Stimulated activated CD8-positive, alpha-beta memory T cell treated with anti-CD3 and anti-CD28 coated beads, Interleukin-12 subunit alpha, Interleukin-12 subunit beta, amount 100 ng/mL, for 24 hours (primary cell): ENCODE data around the gene ARHGEF16.

ENCODE experiments used
- DNase-seq: peaks from one replicate; pipeline ENCODE4 v3.0.0-alpha.2; 2020; ENCODE audit errors: extremely low read depth

Gene ARHGEF16

GRCh38 chr1:3502641-3503524 lies 48.4 kb downstream of the ARHGEF16 start:
- DNase-seq, result no peak

DNA sequence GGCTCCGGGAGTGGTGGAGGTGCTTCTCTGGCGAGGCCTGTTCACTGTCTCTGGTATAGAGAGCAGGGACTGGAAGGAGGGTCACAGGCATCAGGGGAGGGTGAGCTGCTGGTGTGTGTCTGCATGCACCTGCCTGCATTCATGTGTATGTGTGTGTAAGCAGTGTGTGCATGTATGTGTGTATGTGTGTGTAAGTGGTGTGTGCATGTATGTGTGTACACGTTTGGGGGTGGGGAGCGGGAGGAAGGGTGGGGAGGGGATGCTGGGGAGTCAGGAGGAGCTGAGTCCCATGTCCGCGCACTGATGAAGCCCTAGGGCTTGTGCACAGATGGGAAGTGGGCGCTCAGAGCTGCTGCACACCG lies 49.0 kb downstream of the ARHGEF16 start:
- no peak for DNase-seq

DNA sequence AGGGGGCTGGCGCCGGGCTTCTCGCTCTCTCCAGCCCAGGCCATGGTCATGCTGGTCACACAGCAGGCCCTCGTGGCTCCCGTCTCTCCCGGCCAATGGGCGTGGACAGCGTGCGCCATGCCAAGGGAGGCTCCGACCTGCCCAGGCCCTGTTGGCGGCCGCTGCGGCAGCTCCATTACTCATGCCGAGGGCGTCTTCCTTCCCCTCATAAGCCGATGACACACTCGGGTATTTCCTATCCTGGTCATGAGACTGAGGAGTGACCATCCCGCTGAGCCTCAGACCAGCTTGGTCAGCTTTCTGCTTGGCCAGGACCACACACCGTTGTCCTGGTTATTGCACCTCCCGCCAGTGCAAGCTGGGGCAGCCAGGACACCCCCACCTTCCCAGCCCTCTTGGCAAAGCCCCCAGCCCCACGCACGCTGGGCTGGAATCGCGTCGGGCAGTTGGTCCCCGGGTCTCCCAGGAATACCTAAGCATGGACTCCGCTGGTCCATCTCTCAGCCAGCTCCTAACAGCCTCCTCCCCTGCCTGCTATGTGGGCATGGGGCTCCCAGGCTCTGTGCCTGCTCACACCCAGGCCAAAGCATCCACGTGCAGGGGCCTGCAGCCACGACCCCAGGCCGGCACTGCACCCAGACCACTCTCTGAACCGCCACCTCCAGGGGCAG lies 49.8 kb downstream of the ARHGEF16 start:
- no peak for DNase-seq

DNA sequence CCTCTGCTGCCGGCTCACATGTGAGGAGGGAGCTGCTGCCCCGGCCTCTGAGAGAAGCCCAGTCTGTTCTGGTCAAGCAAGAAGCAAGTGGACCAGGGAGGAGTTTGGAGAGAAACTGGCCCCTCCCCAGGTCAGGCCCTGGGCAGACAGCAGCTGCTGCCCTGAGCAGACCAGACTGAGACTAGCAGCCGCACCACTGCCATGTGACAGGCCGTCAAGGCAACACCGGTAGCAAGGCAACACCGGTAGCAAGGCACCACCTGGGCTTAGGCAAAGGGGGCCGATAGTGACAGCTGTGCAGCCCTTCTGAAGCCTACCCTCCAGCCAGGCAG lies 50.3 kb downstream of the ARHGEF16 start:
- no peak for DNase-seq

- no peak for DNase-seq
Observed at GRCh38 chr1:3505161-3505560, 50.7 kb downstream of the ARHGEF16 start.

GRCh38 chr1:3506041-3506440 lies 51.6 kb downstream of the ARHGEF16 start:
- DNase-seq, result no peak

GRCh38 chr1:3506943-3507342 lies 52.5 kb downstream of the ARHGEF16 start:
- no peak for DNase-seq

DNA sequence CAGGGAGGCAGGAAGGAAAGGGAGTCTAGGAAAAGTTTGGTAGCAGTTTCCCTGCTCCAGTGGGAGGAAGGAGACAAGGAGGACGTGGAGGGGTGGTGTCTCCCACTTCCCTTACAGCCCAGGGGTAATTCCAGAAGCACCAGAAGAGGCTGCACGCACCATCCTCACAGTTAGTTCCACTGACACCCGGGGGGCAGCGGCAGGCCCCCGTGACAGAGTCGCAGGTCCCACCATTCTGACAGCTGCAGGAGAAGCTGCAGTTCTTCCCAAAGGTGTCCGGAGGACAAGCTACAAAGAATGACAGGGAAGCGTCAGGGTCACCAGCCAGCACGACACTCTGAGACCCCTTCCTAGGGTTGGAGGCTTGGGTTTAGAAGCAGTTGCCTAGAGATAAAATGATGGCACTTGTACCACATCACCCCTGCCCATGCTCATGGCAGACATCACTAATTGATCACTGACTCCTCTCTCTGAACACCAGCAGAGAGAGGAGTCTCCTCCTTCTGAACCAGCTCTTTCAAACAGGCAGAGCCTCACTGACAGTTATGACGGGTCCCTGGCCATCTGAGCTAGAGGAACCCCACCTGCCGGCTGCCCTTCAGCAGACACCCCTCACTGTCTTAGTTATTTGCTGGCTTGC lies 53.3 kb downstream of the ARHGEF16 start:
- DNase-seq, result no peak

- DNase-seq, result no peak
Observed at GRCh38 chr1:3508757-3509415, 54.4 kb downstream of the ARHGEF16 start.

DNA sequence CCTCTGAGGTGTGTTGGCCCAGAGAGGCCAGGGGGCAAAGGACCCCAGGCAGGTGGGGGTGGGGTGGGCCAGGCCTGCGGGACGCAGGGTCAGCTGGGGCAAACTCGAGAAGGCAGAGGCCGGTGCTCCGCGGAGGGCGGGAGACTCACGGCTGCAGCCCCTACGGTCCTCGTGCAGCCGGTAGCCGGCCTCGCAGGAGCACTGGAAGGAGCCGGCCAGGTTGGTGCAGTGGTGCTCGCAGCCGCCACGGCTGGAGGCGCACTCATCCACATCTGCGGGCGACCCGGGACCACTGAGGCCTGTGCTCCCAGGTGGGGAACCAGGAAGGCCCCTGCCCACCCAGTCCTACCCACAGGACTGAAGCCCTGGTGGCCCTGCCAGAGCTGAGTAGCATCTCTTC lies 55.3 kb downstream of the ARHGEF16 start:
- no peak for DNase-seq

DNA sequence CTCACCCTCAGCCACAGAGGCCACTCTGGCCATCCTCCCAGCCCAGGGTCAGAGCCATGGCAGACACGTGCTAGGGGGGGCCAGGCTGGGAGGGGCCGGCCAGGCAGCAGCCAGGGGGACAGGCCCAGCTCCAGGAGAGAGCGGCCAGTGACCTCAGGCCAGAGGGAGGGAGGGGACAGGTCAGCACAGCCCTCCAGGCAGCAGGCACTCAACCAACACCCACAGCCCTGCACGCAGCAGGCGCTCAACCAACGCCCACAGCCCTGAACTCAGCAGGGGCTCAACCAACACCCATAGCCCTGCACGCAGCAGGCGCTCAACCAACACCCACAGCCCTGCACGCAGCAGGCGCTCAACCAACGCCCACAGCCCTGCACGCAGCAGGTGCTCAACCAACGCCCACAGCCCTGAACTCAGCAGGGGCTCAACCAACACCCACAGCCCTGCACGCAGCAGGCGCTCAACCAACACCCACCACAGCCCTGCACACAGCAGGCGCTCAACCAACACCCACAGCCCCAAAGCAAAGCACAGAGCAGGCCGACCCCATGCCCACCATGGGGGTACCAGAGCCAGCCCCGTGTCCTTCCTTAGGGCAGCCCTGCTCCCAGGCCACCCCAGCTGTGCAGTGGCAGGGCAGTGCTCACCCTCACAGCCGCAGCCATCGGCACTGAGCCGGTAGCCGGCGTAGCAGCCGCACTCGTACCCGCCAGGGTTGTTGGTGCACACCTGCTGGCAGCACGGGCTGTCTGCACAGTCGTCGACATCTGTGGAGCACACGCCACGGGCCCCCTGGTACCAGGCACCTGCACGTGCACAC lies 55.9 kb downstream of the ARHGEF16 start:
- no peak for DNase-seq

DNA sequence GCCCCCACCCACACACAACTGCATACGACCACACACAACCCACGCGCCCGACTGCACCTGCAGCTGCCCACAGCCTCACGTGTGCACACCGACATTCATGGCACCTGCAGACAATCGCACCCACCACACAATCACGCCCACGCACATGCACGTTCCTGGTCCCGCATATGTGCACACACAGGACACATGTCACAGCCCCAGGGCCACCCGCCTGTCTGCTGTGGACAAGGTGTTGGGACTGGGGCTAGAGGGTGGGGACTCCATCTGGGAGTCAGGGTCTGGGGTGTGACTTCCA lies 56.4 kb downstream of the ARHGEF16 start:
- DNase-seq, result no peak

- no peak for DNase-seq
Observed at GRCh38 chr1:3511306-3511705, 56.8 kb downstream of the ARHGEF16 start.

DNA sequence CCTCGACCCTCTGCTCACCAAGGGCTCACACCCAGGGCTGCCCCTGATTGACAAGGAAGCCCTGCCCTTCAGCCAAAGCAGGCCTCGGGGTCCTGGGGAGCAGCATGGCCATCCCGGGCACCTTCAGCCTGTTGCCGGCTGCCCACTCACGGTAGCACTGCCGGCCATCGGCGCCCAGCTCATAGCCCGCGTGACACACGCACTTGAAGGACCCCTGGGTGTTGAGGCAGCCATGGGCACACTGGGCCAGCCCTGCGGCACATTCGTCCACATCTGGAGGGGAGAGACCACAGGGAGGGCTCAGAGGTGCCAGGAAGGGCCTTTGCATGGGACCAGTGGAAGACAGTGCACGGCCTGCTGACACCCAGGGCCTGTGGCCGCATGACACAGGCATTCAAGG lies 57.4 kb downstream of the ARHGEF16 start:
- DNase-seq, result no peak

DNA sequence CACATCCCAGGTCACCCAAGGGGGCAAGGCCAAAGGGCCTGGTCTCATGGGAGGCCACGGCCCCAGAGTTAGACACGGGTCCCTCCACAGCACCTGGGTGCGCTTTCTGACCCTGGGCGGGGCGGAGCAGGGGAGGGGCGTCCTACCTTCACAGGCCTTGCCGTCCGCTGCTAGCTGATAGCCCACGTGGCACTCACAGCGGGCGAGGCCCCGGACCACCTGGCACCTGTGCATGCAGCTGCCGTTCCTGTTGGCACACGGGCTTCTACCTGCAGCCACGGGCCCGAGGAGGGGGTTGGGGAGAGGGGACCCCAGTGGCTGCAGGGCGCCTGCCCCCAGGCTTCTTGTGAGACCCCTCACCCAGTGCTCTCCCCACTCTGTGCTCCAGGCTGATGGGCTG lies 59.9 kb downstream of the ARHGEF16 start:
- DNase-seq, result no peak

DNA sequence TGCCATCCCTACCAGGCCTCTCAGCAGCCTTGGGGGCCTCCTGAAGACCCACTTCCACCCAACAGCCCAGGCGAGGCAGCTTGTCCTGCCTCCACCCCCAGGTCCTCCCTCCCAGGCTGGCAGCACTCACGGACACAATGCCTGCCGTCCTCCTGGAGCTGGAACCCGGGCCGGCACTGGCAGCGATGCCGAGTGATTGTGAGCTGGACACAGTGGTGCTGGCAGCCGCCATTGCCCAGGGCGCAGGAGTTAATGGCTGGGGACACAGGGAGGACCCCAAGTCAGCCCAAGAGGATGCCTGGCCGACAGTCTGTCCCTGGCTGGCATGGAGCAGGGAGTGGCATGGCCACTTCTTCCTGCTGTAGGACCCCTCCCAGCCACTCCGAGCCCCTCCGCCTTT lies 60.8 kb downstream of the ARHGEF16 start:
- no peak for DNase-seq

DNA sequence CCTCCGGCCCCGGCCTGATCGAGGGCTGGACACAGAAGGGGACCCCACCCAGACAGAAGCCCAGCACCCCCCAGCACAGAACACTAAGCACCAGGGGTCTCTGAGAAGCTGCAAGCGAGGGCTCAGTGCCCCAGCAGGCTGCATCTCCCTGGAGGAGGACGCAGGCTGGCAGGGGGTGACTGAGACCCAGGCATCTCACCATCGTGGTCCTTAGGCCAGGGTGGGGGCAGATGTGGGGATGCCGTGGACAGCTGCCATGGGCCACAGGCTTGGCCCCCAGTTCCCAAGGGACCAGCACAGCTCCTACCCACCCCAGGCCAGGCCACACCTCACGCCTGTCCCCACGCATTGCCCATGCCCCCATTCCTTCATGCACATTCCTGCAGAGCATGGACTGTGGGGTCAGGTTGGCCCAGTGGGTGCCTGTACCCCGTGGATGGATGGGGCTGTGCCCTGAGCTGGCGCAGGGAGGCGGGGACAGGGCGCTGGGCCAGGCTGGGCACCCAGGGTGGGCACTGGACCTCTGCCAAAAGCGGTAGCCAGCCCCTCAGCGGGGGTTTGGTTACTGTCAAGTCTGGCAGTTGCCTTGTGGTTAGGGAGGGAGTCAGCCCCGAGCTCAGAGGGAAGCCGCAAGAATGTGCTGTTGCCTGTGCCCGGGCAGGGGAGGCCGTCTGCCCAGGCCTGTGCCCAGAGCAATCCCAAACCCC lies 61.5 kb downstream of the ARHGEF16 start:
- DNase-seq, result no peak

- DNase-seq, result no peak
Observed at GRCh38 chr1:3516481-3516869, 62.0 kb downstream of the ARHGEF16 start.

- no peak for DNase-seq
Observed at GRCh38 chr1:3516911-3517675, 62.6 kb downstream of the ARHGEF16 start.

DNA sequence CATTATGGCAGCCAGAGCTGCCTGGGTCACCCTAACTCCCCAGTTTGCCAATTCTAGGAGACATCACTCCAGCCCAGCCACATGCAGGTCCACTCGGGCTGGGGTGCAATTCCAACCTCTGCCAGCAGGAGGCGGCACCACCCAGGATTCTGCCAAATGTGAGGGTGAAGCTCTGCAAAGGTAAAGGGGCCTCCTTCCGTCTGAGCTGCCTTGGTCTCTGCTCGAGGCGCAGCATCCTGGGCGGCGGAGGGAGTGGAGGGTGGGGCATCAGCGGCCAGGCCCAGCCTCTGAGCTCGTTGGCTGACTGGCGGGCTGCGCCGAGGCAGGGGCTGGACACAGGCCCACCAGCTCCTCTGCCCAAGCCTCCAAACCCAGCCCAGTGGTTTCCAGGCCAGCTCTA lies 63.8 kb downstream of the ARHGEF16 start:
- no peak for DNase-seq

DNA sequence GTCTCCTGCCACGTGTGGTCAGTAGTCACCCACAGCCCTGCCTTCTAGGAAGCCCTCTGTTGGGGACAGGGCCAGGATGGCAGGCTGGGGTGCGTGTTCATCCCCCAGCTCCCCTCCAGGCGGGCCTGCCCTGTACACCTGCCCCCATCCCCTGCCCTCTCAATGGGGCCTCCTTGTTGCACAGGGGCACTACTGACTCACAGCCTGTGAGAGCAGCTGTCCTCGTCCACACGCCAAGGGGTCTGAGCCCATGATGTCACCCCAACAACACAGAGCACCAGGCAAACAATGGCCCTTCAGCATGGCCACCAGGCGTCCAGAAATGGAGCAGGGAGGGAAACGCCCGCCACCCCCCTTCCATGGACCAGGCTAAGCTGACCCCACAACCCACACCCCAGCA lies 64.3 kb downstream of the ARHGEF16 start:
- DNase-seq, result no peak
